HTERT RPE-1 (cell line): ENCODE data around the gene ADD2.

Source experiments
- in situ Hi-C: fragments of 300-500 bp; cut with MboI; formaldehyde crosslinking; loops from 4 replicates; pipeline ENCODE4 v1.14.3; 2020; ENCODE audit warnings: low sequenced_read_pairs

The ADD2 gene

DNA sequence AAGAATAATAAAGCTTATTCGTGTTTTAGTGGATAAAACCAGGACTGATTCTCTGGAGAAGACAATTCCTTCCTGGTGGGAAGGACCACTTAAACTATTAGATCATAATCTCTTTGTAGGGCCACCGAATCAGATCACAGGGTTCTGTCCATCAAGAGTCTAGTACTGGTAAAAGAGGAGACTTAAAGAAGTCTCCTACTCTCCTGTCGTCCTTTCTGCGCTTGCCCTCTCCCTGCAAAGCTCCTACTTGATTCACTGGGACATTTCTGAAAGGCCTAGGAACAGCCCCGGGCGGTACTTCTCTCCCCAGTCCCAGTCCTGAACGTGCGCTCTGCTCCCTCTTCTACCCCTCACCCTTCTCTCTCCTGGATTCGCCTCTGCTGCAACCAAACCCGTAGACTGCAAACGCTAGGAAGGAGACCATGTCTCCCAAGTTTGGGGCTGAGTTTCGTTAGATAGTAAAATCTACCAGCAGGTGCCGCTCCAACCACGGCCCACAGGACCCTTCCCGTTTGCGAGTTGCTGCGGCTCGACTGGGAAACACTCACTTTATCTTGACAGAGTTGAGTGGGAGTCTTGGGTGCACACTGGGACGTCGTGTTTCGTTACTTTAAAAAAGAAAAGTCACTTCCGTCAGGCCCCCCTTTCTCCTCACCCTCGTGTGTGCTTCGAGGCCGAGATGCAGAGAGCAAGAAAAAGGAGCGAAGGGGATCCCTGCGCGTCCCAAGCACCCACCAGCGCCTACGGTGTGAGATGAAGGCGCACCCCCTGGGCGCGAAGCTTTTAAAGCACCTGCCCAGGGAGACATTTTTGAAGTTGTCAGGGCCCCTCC lies 21.5 kb upstream of the ADD2 start:
- in situ Hi-C loops = no loop called here

DNA sequence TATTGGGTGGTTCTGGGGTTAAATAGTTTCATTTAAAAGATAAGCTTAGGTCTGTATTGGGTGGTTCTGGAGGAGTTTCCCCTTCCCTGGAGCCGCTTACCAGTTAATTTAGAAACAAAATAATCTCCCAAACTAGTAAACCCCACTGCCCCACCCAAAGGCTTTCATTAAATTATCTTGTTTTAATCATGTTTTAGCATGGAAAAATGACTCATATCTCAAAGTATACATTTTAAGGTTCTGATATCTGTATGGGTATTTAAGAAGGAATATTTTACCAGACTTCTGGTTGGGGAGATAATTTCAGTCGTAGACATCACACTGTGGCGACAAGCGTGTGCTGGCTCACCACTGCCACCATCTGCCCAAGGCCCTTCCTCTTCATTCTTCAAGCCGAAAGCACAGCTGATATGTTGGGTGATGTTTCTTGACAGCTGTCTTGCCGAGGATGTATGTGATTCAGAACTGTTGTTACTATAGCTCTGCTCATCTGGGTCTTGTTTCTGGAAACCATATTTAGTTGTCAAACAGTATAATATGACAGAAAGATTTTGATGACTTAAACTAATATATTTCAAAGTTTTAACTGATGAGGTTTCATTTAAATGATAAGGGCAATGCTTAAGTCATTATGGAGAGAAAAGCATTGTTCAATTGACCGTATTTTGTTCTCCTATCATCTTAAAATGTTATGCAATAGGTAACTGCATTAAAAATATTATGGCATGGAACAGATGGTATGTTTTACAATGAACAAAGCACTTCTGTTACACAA lies 17.3 kb upstream of the ADD2 start:
- in situ Hi-C loops = no loop called here

DNA sequence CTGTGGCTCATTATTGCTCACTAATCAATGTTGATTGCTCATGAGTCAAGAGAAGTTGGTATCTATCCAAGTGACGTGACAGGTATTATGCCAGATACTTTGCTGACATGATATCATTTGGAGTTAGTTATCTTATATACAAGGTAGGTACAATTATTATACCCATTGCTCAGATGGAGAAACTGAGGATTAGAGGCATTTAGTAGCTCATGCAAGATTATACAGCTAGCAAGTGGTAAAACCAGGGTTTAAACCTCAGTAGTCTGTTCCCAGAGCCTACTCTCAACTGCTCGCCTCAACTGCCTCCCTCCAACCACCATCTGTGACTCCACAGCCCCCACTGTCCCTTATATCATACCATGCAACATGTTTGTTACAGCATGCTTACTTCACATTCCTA lies 16.3 kb upstream of the ADD2 start:
- in situ Hi-C loops = no loop called here

DNA sequence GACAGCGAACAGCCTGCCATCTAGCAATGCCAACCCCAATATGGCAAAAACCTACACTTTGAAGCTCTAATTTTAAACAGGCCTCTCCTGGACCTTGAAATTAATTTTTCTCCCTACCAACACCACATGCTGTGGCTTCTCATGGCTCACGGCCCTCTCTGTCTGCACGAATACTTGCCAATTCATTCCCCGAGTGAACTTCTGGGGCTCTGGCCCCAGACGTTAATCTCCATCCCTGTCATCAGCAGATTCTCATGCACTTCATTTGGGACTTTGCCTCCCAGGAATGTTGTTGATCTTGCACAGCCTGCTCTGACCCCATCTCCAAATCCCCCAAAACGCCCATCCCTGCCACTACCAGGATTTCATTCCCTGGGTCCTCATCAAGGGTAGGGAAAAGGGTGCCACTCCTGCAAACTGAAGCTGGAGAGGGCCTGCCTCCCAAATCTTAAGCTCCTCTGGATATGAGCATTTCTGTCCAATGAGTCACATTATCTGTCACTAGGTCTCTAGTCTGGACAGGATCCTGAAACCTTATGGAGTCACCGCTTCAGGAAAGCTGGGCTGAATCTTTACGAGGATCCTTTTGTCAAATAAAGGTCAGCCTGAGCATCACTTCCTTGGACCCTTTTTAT lies 12.0 kb upstream of the ADD2 start:
- in situ Hi-C loops = no loop called here

DNA sequence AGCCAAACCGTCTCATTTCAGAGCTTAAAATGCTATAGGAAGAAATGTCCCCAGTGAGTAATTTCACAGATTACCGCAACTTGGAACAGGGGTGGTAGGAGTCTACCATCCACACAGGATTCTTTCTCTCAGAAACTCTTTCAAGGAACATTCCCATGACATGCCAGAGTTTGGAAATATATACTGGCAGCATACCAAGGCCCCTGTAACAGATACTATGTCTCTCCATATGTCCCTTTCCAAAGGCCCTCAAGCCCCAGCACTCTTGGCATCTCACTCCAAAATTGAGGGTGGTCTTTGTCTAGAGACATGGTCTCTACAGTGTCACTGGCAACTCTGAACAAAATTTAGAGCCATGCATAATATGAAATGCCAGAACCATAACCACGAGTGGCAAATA lies 11.5 kb upstream of the ADD2 start:
- in situ Hi-C loops = no loop called here

DNA sequence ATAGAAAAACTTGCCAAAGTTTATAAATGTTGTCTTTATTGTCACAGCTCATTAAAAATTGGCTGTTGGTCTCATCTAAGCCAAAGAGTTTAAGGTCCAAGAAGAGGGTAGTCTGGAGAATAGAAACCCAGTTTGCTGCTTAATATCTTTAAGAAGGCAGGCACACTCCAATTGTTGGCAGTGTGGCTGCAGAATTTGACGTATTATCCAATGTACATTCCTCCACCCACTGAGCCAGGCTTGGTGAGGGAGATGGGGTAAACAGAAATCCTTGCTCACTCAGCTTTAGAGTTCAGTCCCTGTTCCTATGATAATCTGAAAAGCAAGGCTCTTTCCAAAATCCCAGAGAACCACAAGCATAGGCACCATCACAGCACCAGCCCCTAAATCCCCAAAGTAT lies 10.7 kb upstream of the ADD2 start:
- in situ Hi-C loops = no loop called here

DNA sequence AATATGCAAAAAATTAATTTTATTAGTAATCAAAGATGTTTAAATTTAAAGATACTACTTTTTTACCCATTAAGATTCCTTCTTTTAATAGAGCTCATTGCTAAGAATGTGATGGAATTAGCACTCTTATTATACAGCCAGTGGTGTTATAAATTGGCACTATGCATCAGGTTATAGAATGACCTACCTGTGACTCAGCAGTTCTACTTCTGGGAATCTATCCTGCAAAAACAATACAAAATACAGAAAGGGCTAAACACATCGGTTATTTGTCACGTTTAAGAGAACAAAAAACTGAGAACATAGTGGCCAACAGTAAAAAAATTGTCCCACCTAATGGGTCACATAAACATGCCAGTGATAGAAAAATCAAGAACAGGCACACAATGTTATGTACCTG lies 9.4 kb upstream of the ADD2 start:
- in situ Hi-C loops = no loop called here

DNA sequence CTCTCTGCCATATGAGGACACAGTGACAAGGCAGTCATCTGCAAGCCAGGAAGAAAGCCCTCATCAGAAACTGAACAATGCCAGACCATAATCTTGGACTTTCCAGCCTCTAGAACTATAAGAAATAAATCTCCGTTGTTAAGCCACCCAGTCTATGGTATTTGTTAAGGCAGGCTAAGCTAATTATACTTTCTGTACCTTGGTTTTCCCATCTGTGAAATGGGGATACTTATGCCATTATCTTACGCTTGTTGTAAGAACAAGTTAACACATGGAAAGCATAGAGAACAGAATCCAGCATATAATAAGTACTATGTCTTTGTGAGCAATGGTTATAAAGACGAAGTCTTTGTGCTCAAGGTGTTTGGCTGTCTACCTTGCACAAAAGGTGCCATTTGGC lies 8.3 kb upstream of the ADD2 start:
- in situ Hi-C loops = no loop called here

DNA sequence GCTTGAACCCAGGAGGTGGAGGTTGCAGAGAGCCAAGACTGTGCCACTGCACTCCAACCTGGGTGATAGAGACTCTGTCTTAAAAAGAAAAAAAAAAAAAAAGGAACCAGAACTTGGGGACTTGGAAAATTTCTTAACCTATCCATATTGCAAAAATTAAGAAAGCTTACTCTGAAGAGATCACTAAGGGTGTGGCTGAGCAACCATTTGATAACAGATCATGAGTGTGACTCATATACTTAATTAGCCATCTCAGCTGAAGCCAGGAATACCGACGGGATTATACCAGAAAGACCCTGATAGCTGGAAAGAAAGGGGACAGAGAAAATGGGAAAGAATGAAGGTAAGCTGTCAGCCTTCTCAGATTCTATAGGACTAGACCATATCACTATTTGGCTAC lies 7.1 kb upstream of the ADD2 start:
- in situ Hi-C loops = no loop called here

DNA sequence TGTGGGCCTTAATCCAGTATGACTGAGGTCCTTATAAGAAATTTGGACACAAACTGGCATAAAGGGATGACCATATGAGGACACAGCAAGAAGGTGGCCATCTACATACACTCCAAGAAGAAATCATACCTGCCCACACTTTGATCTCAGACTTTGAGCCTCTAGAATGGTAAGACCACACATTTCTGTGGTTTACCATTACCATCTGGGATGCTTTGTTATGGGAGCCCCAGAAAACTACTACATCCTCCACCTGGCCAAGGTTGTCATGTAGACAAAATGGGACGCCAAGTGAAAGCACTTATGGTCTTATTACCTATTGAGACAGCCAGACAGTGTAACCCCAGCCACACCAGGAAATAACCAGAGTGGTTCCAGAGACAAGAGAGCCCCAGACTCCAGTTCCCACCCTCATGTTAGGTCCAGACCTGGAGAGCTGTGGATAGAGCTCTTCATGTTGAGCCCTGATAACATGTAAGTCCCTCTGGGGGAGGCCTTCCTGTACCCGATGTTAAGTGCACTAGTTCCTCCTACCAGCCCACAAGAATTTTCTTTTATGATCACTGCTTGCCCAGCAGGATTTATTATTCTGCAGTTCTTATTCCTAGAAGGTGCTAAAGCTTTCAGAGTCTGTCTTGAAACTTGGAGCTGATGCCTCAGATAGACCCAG lies 4.6 kb upstream of the ADD2 start:
- in situ Hi-C loops = no loop called here

DNA sequence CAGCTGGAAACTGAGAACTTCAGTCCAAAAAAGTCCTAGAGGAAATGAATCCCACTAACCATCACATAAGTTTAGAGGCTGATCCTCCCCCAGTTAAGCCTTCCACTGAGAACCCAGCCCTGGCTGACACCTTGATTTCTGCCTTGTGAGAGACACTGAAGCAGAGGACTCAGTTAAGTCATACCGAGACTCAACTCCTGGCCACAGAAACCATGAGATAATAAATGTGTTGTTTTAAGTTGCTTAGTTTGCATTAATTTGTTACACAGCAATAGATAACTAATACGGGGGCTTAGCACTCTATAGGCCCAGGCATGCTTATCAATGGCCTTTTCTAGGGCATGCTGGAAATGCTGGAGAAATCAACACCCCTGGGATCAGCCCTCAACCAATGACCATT lies 3.4 kb upstream of the ADD2 start:
- in situ Hi-C loops = no loop called here

DNA sequence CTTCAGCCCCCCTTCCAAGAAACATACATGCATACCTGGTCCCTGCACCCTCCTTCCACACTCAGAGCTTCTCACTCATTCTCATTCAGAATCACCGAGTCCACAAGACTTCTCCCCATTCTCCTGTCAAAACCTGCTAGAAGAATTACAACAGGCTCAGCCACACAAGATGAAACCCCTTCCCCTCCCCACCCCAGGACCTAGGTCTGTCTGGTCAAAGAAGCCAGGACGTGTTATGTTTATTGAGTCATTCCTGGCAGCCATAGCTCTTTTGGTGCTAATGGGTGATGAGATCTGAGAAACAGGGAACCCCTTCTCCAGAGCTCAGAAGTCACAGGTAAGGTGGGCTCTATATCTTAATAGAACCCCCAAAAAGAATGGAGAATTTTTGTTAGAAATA lies 1.4 kb upstream of the ADD2 start:
- in situ Hi-C loops = no loop called here

DNA sequence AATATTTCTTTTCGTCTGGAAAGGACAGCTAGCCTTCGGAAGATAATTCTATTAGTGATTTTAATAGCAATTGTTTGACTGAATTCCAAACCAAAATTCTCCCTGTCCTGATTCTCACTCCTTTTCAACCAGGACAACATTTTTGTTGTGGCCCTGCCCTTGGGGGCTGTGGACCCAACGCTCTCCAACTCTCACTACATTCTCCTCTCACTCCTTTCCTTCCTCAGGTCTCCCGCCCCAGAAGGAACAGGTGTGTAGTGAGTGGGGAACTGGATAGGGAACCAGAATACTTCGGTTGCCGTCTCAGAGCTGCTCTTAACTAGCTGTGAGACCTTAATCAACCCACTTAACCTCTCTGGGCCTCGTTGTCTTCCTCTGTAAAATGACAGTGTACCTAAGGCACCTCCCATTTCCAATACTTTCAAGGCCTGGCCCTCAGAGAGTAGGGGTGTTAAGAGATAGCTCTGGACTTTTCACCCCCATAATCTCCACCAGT lies 638 bp upstream of the ADD2 start:
- in situ Hi-C loops = no loop called here

DNA sequence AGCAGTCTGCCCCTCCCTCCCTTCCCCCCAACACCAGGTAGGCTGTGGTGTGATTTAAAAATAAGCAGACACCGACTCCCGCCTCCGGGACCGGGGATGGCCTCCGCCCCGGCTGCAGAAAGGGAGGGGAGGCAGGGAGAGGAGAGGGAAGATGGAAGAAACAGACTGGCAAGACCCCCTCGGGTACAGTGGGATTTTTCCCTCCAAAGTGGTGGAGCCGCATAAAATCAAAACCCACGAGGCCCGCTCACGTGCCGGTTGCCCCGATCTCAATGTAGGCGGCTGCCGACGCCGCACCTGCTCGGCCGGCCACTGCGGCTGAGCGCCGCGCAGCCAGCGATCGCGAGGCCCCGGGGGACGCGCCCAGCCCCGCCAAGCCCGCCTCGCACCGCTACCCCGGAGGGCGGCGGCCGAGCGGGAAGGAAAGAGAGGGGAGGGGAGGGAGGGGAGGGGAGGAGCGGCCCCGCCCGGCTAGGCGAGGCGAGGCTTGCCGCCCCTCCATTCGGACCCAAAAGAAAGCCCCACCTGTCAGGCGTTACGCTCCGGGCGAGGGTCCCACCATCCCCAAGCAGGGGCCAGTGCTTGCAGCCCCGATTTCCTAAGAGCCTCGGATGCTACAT lies 811 bp downstream of the ADD2 start:
- in situ Hi-C loops = no loop called here

DNA sequence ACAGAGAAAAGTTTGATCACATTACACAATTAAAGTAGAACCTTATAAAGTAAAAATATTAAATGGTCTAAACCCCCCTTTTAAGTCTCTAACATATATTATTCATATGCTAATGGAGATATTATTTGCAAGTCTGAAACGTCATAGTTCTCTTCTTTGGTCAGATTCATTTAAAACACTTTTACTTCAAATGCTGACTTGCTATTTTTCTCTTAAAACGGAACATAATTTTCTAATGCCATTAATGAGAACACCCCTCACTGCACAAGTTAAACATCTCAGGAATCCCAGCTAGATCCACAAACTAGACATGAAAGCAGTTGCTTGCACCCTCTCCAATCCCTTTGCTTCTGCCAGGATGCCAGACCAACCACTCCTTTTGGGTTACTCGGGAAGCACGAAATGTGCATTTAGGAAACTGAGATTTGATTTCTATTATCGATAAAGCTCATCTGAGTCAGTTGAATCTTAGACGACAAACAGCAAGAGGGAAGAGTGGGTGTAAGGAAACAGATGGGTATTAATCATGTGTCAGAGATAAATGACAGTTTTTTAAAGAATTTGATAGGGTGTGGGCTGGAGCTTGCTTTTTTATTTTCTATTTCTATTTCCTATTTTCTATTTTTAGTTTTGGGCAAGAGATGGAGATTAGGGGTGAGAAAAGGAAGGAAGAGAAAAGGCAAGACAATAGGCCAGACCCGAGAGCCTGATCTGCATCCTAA lies 1.5 kb downstream of the ADD2 start:
- in situ Hi-C loops = no loop called here

DNA sequence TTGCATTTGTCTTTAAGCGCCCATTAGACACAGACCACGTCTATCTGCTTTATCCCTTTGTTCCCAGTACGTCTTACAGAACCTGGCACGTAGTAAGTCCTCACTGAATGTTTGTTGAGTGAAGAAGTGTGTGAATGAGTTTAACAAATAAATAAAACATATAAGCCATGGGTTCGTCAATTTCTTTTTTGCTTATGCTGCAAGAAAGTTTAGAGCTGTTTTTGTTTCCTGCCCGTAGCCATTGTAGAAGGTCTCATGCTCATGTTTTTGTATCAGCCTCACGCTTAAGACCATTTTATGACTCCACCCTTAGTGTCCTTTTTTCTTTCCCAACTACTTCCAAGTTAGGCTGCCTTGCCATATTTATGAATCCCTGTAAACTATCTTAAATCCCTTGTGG lies 2.5 kb downstream of the ADD2 start:
- in situ Hi-C loops = no loop called here

DNA sequence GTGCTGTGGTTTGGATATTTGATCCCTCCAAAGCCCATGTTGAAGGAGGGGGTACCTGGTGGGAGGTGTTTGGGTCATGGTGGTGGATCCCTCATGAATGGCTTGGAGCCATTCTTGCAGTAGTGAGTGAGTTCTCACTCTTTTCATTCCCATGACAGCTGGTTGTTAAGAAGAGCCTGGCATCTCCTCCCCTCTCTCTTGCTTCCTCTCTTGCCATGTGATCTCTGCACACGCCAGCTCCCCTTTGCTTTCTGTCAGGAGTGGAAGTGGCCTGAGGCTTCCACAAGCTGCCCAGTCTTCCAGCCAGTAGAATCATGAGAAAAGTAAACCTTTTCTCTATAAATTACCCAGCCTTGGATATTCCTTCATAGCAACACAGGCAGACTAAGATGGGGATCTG lies 8.6 kb downstream of the ADD2 start:
- in situ Hi-C loops = no loop called here

DNA sequence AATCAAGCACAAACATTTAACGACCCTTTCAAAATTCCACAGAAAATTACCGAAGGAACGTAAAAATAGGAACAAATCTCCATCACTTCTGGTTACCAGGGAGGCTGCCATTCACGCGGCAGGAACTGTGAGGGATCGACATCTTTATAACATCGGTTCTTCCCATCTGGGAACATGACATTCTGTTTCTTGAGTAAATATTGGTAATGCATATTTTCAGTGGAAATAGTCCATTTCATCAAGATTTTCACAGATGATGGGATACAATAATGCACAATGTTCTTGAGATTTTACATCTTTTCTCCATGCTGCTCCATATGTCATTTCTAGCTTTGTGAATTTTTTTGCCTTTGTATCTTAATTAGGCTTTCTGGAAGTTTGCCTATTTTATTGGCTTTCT lies 10.0 kb downstream of the ADD2 start:
- in situ Hi-C loops = no loop called here

DNA sequence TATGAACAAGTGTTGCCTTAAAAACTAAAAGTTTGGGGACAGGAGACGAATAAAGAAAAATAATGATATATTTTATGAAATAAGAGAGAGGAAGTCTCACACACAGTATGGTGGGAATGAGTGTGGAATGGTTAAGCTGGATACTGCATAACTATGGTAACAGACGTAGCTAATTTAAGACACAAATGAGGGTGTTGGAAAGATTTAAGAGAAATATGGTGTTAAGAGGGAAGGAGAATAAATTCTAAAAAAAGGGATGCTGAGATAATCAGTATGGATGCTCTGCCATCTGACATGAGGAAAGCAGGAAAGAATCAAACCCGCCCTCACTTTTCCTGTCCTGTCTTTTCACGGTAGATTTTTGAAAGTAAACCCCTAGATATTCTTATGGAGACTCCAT lies 10.6 kb downstream of the ADD2 start:
- in situ Hi-C loops = no loop called here

DNA sequence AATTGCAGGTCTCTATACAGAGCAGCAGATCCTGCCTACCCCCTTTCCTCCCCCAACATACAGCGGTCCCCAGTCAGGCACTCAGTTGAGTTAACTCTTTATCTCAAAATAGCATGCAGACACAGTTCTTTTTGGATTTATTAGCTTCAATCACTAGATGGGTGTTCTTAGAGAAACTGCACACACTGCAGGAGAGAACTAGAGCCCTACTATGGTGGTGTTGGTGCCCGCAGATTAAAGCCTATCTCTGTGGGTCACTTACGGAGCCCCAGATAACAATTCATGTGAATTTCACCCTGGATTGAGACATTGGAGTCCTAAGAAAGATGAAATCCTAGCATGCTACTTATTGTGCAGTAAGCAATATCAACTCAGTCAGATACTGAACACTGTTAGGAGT lies 11.9 kb downstream of the ADD2 start:
- in situ Hi-C loops = no loop called here
